Astrocyte (in vitro differentiated cells and primary cell): ENCODE measurements around the gene TCERG1. TPM values are rescaled to one million over a fixed set of nuclear protein-coding genes. Genes with fewer than 3 reads are reported as not detected.

Source experiments
- DNase-seq: peaks from one replicate; pipeline ENCODE4 v3.0.0-alpha.2; 2010; ENCODE audit warnings: low read depth
- FAIRE-seq: peaks from 2 replicates; lab custom pipeline; 2011; peaks lifted over from hg19 to GRCh38; lab: Jason Lieb, UNC
- H2AFZ ChIP-seq: 2 replicates; pipeline ENCODE4 v1.6.0; 2012; ENCODE audit warnings: low read depth, low read length, inconsistent platforms
- H3K27ac ChIP-seq: 2 replicates; pipeline ENCODE4 v1.5.1; 2011; ENCODE audit warnings: low read depth, low read length, inconsistent platforms
- H3K27me3 ChIP-seq: 2 replicates; pipeline ENCODE4 v1.6.0; 2011; ENCODE audit warnings: low read length, inconsistent platforms; ENCODE audit not compliant: insufficient read depth
- H3K36me3 ChIP-seq: 2 replicates; pipeline ENCODE4 v1.5.1; 2011; ENCODE audit warnings: low read length, inconsistent platforms; ENCODE audit not compliant: insufficient read depth
- H3K4me1 ChIP-seq: 2 replicates; pipeline ENCODE4 v1.5.1; 2011; ENCODE audit warnings: low read length, inconsistent platforms; ENCODE audit not compliant: insufficient read depth
- H3K4me2 ChIP-seq: 2 replicates; pipeline ENCODE4 v1.6.0; 2012; ENCODE audit warnings: low read length, inconsistent platforms
- H3K4me3 ChIP-seq: 2 replicates; pipeline ENCODE4 v1.5.1; 2011; ENCODE audit warnings: low read depth, mild to moderate bottlenecking, low read length, inconsistent platforms; ENCODE audit not compliant: insufficient read depth
- H3K79me2 ChIP-seq: 2 replicates; pipeline ENCODE4 v1.6.0; 2012; ENCODE audit warnings: mild to moderate bottlenecking, low read length, inconsistent platforms; ENCODE audit not compliant: insufficient read depth
- H3K9ac ChIP-seq: 2 replicates; pipeline ENCODE4 v1.6.0; 2012; ENCODE audit warnings: mild to moderate bottlenecking, low read length, inconsistent platforms
- H3K9me3 ChIP-seq: 2 replicates; pipeline ENCODE4 v1.5.1; 2012; ENCODE audit warnings: low read depth, mild to moderate bottlenecking, low read length, inconsistent platforms; ENCODE audit not compliant: insufficient read depth
- H4K20me1 ChIP-seq: 2 replicates; pipeline ENCODE4 v1.6.0; 2012; ENCODE audit warnings: low read length, inconsistent platforms; ENCODE audit not compliant: insufficient read depth
- H3K27ac Mint-ChIP-seq: one replicate; pipeline ENCODE4 v1.8.0; 2021; ENCODE audit warnings: mild to moderate bottlenecking, mixed read lengths; ENCODE audit not compliant: unreplicated experiment
- H3K27me3 Mint-ChIP-seq: one replicate; pipeline ENCODE4 v1.8.0; 2021; ENCODE audit warnings: low read depth, mixed read lengths; ENCODE audit not compliant: unreplicated experiment
- H3K36me3 Mint-ChIP-seq: one replicate; pipeline ENCODE4 v1.8.0; 2021; ENCODE audit warnings: low read depth, mixed read lengths; ENCODE audit not compliant: unreplicated experiment
- H3K4me1 Mint-ChIP-seq: one replicate; pipeline ENCODE4 v1.8.0; 2021; ENCODE audit warnings: low read depth, mixed read lengths; ENCODE audit not compliant: unreplicated experiment
- H3K4me3 Mint-ChIP-seq: one replicate; pipeline ENCODE4 v1.8.0; 2021; ENCODE audit warnings: mild to moderate bottlenecking, moderate library complexity, mixed read lengths; ENCODE audit not compliant: unreplicated experiment
- H3K9me3 Mint-ChIP-seq: one replicate; pipeline ENCODE4 v1.8.0; 2021; ENCODE audit warnings: mild to moderate bottlenecking, mixed read lengths; ENCODE audit not compliant: unreplicated experiment
- EZH2 ChIP-seq: IDR thresholded peaks from 2 replicates; pipeline ENCODE4 v1.6.1; 2012; ENCODE audit warnings: mild to moderate bottlenecking, low read length, inconsistent platforms; ENCODE audit not compliant: insufficient read depth
- total RNA-seq: library from RNA; stranded (reverse); gene quantifications from 2 replicates; pipeline ENCODE4 v1.2.1, GENCODE V29; 2021
- TF ChIP-seq, protein P1 (sequence below): IDR thresholded peaks from 2 replicates; pipeline ENCODE4 v1.5.1; 2011; ENCODE audit warnings: low read depth, mild to moderate bottlenecking, inconsistent platforms, low read length, moderate library complexity; ENCODE audit not compliant: insufficient read depth

The TCERG1 gene
- total RNA-seq, 1 donor from 2014 or later: 66.0 TPM

DNA sequence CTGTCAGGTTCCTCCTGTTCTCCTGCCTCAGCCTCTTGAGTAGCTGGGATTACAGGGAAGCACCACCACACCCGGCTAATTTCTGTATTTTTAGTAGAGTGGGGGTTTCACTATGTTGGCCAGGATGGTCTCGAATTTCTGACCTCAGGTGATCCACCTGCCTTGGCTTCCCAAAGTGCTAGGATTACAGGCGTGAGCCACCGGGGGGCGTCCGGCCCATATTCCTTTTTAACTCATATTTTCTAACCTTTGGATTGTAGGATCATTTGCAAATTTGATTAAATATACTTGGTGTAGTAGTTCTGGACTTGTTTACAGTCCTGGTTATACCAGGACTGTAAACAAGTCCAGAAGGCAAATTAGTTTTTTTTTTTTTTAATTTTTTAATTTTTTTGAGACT, 4.3 kb downstream of the TCERG1 start:
- DNase-seq: no peak

DNA sequence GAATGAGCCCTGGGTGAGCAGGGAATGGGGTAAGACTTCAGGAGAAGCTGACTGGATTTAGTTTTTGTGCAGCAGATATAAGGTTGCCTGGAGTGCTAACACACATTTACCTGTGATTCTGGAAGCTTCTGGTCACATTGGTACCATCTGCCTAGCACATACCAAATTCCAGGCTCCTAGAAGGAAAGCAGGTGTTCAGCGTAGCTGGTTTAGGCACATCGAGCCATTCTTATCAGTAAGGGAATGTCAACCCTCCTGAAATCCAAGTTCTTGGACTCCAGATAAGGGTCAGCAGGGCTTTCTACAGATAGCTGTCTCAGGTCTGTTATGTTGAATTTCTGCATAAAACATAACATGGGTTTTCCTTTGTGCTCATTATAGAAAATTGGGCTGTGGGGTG, 10.3 kb downstream of the TCERG1 start:
- TF ChIP-seq EZH2: no peak
- TF ChIP-seq, protein P1, sequence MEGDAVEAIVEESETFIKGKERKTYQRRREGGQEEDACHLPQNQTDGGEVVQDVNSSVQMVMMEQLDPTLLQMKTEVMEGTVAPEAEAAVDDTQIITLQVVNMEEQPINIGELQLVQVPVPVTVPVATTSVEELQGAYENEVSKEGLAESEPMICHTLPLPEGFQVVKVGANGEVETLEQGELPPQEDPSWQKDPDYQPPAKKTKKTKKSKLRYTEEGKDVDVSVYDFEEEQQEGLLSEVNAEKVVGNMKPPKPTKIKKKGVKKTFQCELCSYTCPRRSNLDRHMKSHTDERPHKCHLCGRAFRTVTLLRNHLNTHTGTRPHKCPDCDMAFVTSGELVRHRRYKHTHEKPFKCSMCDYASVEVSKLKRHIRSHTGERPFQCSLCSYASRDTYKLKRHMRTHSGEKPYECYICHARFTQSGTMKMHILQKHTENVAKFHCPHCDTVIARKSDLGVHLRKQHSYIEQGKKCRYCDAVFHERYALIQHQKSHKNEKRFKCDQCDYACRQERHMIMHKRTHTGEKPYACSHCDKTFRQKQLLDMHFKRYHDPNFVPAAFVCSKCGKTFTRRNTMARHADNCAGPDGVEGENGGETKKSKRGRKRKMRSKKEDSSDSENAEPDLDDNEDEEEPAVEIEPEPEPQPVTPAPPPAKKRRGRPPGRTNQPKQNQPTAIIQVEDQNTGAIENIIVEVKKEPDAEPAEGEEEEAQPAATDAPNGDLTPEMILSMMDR: no peak
- Histone ChIP-seq H3K4me1 (peaks cover 7% of the 10 kb centered on the region), H3K4me2 (no peak overlapping the region), H3K9ac (no peak overlapping the region), H3K27ac (no peak overlapping the region), H3K9me3 (no peaks in the 10 kb centered on the region), H4K20me1 (peaks cover 55% of the 10 kb centered on the region), H3K36me3 (peaks cover 38% of the 10 kb centered on the region), H3K27me3 (no peaks in the 10 kb centered on the region), H2AFZ (no peak overlapping the region), H3K4me3 (no peak overlapping the region), H3K79me2 (peaks cover 94% of the 10 kb centered on the region)
- DNase-seq (no peak), FAIRE-seq (no peak)
- Mint-ChIP-seq H3K36me3 (no peaks in the 10 kb centered on the region), H3K4me3 (no peak overlapping the region), H3K4me1 (peaks cover 10% of the 10 kb centered on the region), H3K27me3 (no peaks in the 10 kb centered on the region), H3K27ac (no peak overlapping the region), H3K9me3 (no peaks in the 10 kb centered on the region)

More for the DNA sequence above, 4.3 kb downstream of the TCERG1 start:
- Histone ChIP-seq H3K4me2 (no peak overlapping the region), H4K20me1 (peaks cover 77% of the 10 kb centered on the region), H3K27ac (no peak overlapping the region), H3K36me3 (peaks cover 14% of the 10 kb centered on the region), H3K4me1 (peaks cover 11% of the 10 kb centered on the region), H3K79me2 (peaks cover 93% of the 10 kb centered on the region), H3K27me3 (no peaks in the 10 kb centered on the region), H3K9ac (no peak overlapping the region), H2AFZ (no peak overlapping the region), H3K4me3 (no peak overlapping the region), H3K9me3 (no peaks in the 10 kb centered on the region)
- no peaks in the 10 kb centered on the region for H3K27me3 Mint-ChIP-seq
- no peak for TF ChIP-seq EZH2
- TF ChIP-seq, protein P1: peak; percentile 1
- FAIRE-seq: no peak
- peaks cover 26% of the 10 kb centered on the region for H3K4me1 Mint-ChIP-seq
- no peaks in the 10 kb centered on the region for H3K36me3 Mint-ChIP-seq
- H3K4me3 Mint-ChIP-seq: no peak overlapping the region
- no peaks in the 10 kb centered on the region for H3K9me3 Mint-ChIP-seq
- H3K27ac Mint-ChIP-seq: no peak overlapping the region

GRCh38 chr5:146458894-146459293, 11.8 kb downstream of the TCERG1 start:
- H3K27ac Mint-ChIP-seq: no peak overlapping the region
- H3K27me3 ChIP-seq: no peaks in the 10 kb centered on the region
- peaks cover 47% of the 10 kb centered on the region for H3K36me3 ChIP-seq
- H3K4me3 ChIP-seq: no peak overlapping the region
- no peak overlapping the region for H3K27ac ChIP-seq
- no peak overlapping the region for H3K9ac ChIP-seq
- no peaks in the 10 kb centered on the region for H3K9me3 Mint-ChIP-seq
- no peak overlapping the region for H2AFZ ChIP-seq
- no peaks in the 10 kb centered on the region for H3K27me3 Mint-ChIP-seq
- peaks cover 7% of the 10 kb centered on the region for H3K4me1 ChIP-seq
- no peak overlapping the region for H3K4me3 Mint-ChIP-seq
- peaks cover 50% of the 10 kb centered on the region for H4K20me1 ChIP-seq
- peaks cover 12% of the 10 kb centered on the region for H3K4me1 Mint-ChIP-seq
- H3K9me3 ChIP-seq: no peaks in the 10 kb centered on the region
- TF ChIP-seq, protein P1: no peak
- no peak for TF ChIP-seq EZH2
- H3K36me3 Mint-ChIP-seq: peaks cover 4% of the 10 kb centered on the region
- peaks cover 94% of the 10 kb centered on the region for H3K79me2 ChIP-seq
- DNase-seq (no peak), FAIRE-seq (no peak)
- H3K4me2 ChIP-seq: no peak overlapping the region
